Ureter (tissue), 1 donor: ENCODE data around the gene HLF. TPM values are rescaled to one million over a fixed set of nuclear protein-coding genes. Genes with fewer than 3 reads are reported as not detected.

ENCODE experiments used
- DNase-seq: peaks from one replicate; pipeline ENCODE4 v3.0.0-alpha.2; 2020; ENCODE audit warnings: low spot score
- total RNA-seq: library from RNA; stranded (reverse); gene quantifications from one replicate; pipeline ENCODE4 v1.2.4, GENCODE V29; 2023
- donor health status: DM: yes; HTN: yes; CAD: no.

Gene HLF
- total RNA-seq, 1 donor from 2014 or later: 23.8 TPM

- DNase-seq: no peak
These were observed 65.7 kb downstream of the HLF start for GRCh38 chr17:55330344-55330933.

DNA sequence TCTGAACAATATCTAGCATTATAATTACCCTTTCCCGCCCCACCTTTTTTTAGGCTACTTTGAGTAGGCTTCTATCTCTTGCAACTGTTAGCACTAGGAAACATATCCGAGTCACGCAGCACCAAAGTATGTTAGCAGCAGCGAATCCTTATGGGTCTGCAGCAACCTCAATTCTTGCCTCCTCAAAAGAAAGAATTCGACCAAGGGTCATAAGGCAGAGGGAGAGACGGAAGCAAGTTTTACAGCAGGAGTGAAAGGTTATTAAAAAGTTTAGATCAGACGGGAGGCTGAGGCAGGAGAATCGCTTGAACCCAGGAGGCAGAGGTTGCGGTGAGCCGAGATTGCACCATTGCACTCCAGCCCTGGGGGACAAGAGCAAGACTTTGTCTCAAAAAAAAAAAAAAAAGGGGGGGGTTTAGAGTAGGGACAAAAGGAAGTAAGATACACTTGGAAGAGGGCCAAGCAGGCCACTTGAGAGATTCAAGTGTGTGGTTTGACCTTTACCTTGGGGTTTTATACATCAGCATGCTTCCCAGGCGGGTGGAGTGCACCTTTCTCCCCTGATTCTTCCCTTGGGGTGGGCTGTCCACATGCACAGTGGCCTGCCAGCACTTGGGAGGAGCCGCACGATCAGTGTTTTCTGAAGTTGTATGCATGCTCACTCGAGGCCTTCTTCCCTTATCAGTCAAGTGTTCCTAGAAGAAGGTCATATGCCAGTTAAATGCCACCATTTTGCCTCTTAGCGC is 67.7 kb downstream of the HLF start:
- DNase-seq: no peak

GRCh38 chr17:55334285-55334684 is 69.5 kb downstream of the HLF start:
- no peak for DNase-seq

DNA sequence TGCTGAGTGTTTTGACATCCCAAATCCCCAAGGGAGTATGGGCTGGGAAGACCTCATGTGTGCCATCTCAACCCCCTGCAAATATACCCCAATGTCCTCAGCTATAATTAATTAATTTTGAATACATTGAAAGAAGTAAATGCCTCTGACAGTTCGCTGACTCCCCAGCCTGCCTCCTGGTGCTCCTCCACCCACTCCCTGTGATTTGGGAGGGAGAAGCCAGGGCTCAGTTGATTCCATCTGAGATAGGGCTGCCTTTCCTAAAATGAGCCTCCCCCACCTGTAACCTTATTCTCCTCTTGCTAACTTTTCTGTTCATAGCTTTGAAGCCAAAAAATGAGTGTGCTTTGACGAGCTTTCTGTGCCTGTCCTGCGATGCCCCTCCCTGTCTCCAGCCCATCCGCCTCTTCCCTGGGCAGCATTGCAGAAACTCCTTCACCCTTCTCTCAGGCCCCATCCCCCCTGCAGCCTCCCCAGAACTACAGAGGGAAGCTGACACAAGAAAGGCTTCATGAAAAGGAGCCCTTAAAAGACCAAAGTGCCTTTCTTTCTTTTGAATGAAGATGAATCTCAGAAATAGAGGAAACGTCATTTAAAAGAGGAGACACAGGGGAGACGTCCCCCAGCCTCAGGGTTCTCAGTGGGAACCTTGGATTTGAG is 70.3 kb downstream of the HLF start:
- no peak for DNase-seq

GRCh38 chr17:55335625-55336024 is 70.9 kb downstream of the HLF start:
- DNase-seq: no peak

- DNase-seq: no peak
These were observed 71.7 kb downstream of the HLF start for GRCh38 chr17:55336426-55336825.

GRCh38 chr17:55340176-55340575 is 75.4 kb downstream of the HLF start:
- no peak for DNase-seq

DNA sequence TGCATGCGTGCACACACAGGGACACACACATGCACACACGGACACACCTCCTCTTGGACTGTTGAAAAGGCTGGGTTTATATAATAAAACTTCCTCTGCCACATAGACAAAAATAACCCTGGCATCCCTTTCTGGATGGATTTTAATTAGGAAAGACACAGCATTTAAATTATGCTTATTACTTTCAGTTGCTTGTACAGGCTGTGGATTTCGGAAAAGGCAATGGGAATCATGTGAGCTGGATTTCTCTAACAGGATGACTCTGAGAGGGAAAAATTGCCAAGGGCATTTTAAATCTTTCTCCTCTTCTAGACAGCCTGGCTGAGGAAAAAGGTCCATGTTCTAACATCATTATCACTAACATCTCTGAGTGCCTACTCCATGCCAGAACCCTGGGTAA is 75.9 kb downstream of the HLF start:
- no peak for DNase-seq

- no peak for DNase-seq
These were observed 76.7 kb downstream of the HLF start for GRCh38 chr17:55341432-55341831.

- DNase-seq: no peak
These were observed 78.2 kb downstream of the HLF start for GRCh38 chr17:55342800-55343585.

DNA sequence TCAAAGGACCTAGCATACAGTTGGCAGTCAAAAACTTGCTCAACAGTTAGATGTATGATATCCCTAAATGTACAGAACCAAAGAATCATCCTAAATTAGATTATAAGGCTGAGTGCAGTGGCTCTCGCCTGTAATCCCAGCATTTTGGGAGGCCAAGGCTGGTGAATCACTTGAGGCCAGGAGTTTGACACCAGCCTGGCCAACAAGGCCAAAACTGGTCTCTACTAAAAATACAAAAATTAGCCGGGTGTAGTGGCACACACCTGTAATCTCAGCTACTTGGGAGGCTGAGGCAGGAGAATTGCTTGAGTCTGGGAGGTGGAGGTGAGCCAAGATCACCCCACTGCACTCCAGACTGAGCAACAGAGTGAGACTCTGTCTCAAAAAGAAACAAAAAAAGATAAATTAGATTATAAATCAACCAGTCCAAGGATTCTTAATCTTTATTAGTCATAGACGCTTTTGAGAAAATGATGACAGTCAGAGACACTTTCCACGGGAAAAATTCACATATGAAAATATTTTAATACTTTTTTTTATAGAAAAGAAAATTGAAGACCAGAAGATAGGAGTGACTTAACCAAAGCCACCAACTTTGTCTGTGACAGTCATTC is 79.2 kb downstream of the HLF start:
- DNase-seq: no peak

DNA sequence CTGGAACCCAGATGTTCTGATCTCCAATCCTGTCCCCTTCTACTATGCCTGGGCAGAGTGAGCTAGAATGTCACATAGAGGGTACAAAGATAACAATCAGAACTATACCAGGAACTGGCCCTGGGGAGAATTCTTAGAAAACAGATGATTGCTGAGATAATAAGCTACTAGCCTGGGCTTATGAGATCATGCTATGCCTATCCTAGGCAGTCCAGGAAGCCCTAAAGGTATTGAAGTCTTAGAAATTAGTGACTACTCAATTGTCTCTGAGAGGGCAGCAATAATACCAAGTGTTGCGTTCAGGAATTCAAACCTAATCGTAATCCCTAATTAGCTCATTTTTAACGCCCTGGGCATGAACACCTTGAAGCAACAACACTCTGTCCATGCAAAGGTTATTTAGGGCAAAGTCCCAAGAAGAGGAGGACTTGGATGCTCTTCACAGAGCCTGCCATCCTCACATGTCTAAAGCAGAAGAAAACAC is 79.8 kb downstream of the HLF start:
- no peak for DNase-seq

DNA sequence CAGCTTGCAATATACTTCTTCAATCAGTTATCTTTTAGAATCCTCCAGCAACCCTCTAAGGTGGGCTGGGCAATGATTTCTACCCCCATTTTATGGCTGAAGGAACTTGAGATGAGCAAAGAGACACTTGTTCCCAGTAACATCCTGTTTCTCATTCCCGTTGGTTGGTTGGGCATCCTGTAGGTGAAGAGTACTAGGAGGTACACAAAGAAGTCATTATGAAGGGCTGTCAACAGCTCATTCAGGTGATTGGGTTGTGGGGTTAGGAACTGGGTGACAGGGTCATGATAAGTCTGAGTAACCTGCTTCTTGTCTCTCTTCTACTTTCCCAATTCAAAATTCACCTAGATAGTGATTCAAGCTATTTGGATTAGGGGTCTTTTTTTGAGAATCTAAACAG is 80.4 kb downstream of the HLF start:
- no peak for DNase-seq

DNA sequence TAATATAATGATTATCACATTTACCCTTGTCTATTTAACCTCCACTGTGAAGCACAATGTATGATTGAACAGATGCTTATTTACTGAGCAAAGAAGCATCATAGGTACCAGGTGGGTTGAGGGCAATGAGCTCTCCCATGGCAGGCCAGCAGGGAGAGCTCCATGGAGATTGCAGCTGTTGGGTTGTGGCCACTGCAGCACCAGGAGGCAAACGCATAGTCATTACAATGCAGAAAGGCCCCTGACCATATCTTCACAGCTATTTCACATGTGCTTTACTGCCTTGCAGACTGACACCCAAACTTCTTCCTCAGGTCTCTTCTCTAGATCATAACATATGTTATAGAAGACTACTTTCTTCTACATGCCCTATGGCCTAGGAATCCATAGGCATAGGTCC is 81.9 kb downstream of the HLF start:
- no peak for DNase-seq

DNA sequence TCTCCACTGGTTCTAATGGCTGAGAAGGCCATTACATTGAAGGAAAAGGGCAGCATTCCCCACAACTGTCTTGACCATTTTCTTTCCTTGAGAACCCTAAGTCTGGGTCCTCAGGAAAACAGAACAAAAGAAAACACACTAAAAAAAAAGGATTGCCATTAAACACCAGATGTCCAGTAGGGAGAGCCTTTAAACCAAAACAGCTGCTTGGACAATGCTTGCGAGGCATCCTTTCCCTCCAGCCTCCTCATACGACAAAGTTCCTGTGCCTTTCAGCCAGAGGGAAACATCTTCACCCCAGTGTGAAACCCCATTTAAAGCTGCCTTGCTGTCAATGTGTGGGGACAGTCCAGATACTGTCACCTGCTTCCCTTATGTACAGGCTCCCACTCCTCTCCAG is 82.6 kb downstream of the HLF start:
- DNase-seq: no peak

DNA sequence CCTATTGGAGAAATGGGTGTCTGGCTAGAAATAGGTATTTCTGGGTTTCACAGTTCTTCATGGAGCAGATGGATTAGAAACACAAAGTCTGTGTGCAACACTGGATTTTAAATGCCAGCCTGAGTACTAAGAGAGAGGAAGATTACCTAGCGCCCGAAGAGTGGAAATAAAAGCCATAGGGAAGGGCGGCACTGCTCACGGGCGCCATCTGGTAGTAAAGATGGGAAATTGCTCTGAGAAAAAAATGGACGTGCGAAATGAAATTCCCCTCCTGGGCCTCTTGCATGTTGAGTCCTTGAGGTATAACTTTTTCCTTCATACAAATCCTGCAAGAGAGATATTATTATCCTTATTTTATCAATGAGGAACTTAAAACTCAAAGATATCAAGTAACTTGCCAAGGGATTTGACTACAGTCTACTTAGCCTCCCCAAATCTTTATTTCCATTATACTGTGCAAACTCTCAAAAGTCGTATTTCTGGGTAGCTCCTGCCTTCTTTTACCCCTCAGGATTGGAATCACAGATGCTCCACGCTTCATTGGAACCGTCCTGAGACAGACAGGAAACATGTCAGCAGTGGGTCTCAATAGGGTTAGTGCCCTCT is 84.1 kb downstream of the HLF start:
- DNase-seq: peak; percentile 54

- no peak for DNase-seq
These were observed 86.1 kb downstream of the HLF start for GRCh38 chr17:55350825-55351205.

GRCh38 chr17:55351226-55351625 is 86.5 kb downstream of the HLF start:
- DNase-seq: no peak

DNA sequence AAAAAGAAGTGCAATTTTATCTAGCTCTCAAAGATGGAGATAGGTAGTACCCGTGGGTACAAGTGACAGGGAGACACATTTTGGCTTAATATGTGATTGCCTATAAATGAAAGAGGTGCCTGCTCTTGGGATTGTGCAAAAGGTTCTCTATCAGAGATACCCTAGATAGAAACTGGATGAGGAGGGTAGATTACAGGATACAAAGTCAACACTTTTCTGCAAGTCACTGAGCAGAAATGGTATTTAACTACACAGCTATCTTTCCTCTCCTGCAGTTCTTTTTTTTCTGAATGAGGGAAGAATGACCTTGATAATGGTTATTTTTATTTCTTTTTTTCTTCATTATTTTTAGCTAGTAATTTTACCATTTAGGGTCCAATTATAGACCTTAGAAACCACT is 89.2 kb downstream of the HLF start:
- DNase-seq: no peak

DNA sequence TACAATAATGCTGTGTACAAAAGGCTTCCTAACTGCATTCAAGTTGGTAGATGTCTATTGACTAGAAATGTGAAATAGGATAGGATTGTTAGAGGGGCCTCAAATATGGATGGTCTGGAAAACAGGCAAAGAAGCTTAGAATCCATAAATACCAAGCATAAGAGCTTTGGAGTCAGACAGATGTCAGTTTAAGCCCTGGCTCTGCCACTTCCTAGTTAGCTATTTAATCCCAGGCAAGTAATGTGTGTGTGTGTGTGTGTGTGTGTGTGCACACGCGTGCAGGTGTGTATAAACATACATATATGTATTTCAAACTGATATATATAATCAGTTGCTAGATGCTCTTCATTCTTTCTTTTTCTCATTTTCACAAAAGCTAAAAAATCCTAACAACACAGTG is 90.2 kb downstream of the HLF start:
- no peak for DNase-seq
